ENCODE results near the gene RAG1.

DNA sequence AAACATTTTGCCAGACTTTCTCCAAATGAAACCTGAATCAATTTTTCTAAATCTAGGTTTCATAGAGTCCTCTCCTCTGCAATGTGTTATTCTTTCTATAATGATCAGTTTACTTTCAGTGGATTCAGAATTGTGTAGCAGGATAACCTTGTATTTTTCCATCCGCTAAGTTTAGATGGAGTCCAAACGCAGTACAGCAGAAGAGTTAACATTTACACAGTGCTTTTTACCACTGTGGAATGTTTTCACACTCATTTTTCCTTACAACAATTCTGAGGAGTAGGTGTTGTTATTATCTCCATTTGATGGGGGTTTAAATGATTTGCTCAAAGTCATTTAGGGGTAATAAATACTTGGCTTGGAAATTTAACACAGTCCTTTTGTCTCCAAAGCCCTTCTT, 9.6 kb downstream of the RAG1 start:
- TF ChIP-seq, protein P1, sequence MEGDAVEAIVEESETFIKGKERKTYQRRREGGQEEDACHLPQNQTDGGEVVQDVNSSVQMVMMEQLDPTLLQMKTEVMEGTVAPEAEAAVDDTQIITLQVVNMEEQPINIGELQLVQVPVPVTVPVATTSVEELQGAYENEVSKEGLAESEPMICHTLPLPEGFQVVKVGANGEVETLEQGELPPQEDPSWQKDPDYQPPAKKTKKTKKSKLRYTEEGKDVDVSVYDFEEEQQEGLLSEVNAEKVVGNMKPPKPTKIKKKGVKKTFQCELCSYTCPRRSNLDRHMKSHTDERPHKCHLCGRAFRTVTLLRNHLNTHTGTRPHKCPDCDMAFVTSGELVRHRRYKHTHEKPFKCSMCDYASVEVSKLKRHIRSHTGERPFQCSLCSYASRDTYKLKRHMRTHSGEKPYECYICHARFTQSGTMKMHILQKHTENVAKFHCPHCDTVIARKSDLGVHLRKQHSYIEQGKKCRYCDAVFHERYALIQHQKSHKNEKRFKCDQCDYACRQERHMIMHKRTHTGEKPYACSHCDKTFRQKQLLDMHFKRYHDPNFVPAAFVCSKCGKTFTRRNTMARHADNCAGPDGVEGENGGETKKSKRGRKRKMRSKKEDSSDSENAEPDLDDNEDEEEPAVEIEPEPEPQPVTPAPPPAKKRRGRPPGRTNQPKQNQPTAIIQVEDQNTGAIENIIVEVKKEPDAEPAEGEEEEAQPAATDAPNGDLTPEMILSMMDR (IDR thresholded peaks at IDR 0.05 in 4 of 5, conservative IDR thresholded peaks at IDR 0.05 in 1 of 5) = no peak
- TF ChIP-seq POLR2A (IDR thresholded peaks at IDR 0.05) = no peak

All from gastrocnemius medialis (tissue), 4 donors.